Frontal cortex (tissue), 4 donors: ENCODE results near the gene WNT3. TPM values are rescaled to one million over a fixed set of nuclear protein-coding genes. Genes with fewer than 3 reads are reported as not detected.
"Not testable (repeated sequence)": the region's sequence is repeated elsewhere in the genome, so short reads cannot be mapped to it uniquely, and the experiment has no call there.

Experiments
- DNase-seq, 2 donors: peaks; one replicate each; pipeline ENCODE4 v3.0.0; 2012; ENCODE audit warnings: low spot score in 2 of 2
- FAIRE-seq: peaks from 2 replicates; lab custom pipeline; 2012; peaks lifted over from hg19 to GRCh38; lab: Jason Lieb, UNC
- total RNA-seq: library from RNA; depleted of rRNA; stranded (reverse); fragments of >200 nt; gene quantifications from one replicate; pipeline ENCODE4 v1.2.3, GENCODE V29; 2014
- donor health status: control.
- donor health status: control.
- donor health status: control.

The WNT3 gene
- total RNA-seq, 1 donor from 2014 or later, result 6.1 TPM

- DNase-seq (no peak), FAIRE-seq (no peak)
Observed at GRCh38 chr17:46817151-46817900, 1.2 kb downstream of the WNT3 start.

- DNase-seq (no peak), FAIRE-seq (no peak)
Observed at GRCh38 chr17:46815474-46816353, 2.8 kb downstream of the WNT3 start.

DNA sequence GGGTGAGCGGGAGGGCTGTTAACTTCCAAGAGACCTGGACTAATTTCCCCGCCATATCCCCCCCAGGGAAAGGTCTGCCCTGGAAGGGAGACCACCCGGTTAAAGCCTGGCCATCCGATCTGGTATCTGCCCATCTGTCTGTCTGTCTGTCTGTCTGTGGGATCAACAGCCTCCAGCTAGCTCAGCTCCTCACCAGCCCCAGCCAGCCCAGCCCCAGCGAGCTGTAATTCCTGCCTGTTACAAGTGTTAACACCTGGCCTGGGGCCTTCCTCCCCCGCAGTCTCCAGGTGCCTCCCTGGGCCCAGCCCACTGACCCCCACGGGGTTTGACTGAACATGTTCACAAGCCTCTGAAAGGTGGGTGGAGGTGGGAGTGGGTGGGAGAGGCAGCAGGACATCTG is 4.0 kb downstream of the WNT3 start:
- no peak for DNase-seq
- FAIRE-seq, result no peak

DNA sequence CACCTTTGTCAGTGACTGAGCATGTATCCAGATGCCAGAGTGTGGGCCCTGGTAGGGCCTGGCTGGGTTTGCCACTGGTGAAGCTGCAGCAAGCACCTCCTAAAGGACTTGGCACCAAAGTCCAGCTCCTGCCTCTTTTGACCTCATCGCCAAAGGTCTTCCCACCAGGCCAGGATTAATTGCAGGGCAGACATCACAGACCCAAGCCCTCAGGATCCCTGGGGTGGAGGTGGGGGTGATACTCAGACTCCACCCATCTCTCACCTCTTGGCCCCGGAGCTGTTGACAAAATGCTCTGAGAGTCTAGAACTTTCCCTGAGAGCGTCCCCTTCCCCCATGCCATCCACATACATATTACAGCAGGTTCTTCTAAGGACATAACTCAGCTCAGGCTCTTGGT is 4.6 kb downstream of the WNT3 start:
- no peak for FAIRE-seq
- DNase-seq, result no peak

GRCh38 chr17:46812624-46813318 is 5.7 kb downstream of the WNT3 start:
- no peak for FAIRE-seq

GRCh38 chr17:46811978-46812583 is 6.4 kb downstream of the WNT3 start:
- FAIRE-seq, result no peak
- no peak for DNase-seq

More at GRCh38 chr17:46812624-46813318, 5.7 kb downstream of the WNT3 start:
- no peak for DNase-seq

GRCh38 chr17:46810837-46811236 is 7.7 kb downstream of the WNT3 start:
- FAIRE-seq (no peak), DNase-seq (no peak)

GRCh38 chr17:46809110-46809571 is 9.4 kb downstream of the WNT3 start:
- FAIRE-seq, result no peak
- DNase-seq, result no peak

DNA sequence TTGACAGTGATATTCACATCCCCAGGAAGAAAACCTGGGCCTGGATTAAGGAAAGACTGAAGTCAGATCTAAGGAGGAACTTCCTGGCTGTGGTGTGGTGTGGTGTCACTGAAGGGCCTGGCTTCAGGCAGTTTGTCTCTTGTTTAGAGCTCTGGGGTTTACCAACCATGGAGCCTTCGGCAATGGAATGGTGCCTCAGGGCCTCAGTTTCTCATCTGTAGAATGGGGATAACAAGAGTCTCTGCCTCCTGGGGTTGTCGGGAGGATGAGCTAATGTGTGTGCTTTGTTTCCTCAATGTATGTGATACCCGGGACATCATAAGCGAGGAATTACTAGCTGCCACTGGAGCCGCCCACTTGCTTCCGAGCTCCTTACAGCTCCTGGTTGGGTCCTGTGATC is 12.7 kb downstream of the WNT3 start:
- DNase-seq (no peak), FAIRE-seq (no peak)

- no peak for FAIRE-seq
- DNase-seq, result no peak
Observed at GRCh38 chr17:46803544-46803943, 14.9 kb downstream of the WNT3 start.

DNA sequence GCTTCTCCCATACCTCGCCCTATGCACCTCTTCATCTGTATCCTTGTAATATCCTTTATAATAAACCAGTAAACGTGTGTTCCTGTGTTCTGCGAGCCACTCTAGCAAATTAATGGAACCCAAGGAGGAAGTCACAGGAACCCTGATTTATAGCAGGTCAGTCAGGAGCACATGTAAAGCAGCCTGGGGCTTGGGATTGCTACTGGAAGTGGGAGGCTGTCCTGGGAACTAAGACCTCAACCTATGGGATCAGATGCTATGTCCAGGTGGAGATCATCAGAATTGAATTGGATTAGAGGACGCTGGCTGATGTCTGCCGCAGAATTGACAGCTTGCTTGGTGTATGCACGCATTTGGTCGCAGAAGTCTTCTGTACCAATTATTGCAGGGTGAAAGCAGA is 15.7 kb downstream of the WNT3 start:
- no peak for FAIRE-seq
- DNase-seq, result no peak

- no peak for DNase-seq
- no peak for FAIRE-seq
Observed at GRCh38 chr17:46800573-46800972, 17.9 kb downstream of the WNT3 start.

DNA sequence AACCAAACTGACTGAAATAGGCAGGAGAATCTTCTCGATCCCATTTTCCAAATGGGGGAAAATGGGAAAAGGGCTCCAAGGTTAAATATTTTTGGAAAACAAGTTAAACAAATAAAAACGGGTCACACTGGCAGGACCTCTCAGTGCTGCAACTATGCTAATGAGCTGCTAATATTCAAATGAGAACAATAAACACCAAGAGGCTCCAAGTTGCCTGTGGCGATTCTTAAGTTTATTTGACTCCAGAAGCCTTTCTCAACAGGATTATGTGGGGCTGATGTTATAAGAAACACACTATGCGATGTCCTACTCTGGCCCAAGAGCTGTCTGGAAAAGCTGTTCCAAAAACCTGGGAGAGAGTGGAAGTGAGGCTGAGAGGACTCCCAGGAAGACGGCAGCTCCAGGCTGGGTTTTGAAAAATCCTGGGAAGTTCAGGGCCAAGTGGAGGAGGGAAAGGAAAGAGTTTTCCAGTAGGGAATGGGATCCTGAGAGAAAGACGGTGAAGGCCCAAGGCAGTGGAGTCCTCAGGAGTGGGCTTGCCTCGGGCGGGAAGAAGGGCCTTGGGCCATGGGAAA is 21.4 kb downstream of the WNT3 start:
- DNase-seq (no peak), FAIRE-seq (no peak)

DNA sequence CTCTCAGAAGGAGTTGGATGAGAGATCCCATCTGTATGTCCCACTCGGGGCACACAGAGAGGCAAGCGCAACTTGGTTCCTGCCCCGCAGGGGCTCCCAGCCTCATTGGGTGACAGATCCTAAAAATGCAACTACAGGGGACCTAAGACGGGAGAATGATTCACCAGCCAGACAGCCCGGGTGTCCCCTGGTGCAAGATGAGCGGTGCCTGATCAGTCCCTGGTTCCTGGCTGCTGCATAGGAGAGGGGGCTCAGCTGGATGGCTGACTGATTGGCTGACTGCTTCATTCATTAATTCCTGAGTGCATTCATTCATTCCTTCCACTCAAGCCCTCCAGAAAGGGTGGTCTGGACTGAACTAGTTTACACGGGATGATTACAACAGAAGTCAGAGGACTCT is 22.0 kb downstream of the WNT3 start:
- FAIRE-seq (no peak), DNase-seq (no peak)

- FAIRE-seq (no peak), DNase-seq (no peak)
Observed at GRCh38 chr17:46796084-46796483, 22.4 kb downstream of the WNT3 start.

- FAIRE-seq, result no peak
- DNase-seq, result no peak
Observed at GRCh38 chr17:46795379-46795952, 23.0 kb downstream of the WNT3 start.

- FAIRE-seq (no peak), DNase-seq (no peak)
Observed at GRCh38 chr17:46794318-46794717, 24.2 kb downstream of the WNT3 start.

GRCh38 chr17:46793541-46793940 is 25.0 kb downstream of the WNT3 start:
- FAIRE-seq (no peak), DNase-seq (no peak)

GRCh38 chr17:46793023-46793422 is 25.5 kb downstream of the WNT3 start:
- not testable (repeated sequence) for DNase-seq, FAIRE-seq
